Tibial artery (tissue), 4 donors: Measurements from ENCODE around the gene BRWD1.
A peak's percentile ranks its signal among the peaks of the same experiment; 100 is the strongest.

ENCODE experiments used
- DNase-seq, 2 donors: peaks; one replicate each; pipeline ENCODE4 v3.0.0-alpha.2; 2019
- H3K27ac ChIP-seq, 2 donors: fragments of 200-600 bp; sonication (generic) in 1 of 2; 1 replicate in 1 of 2; 2 replicates in 1 of 2; pipeline ENCODE4 v1.5.1; 2018 to 2019; ENCODE audit warnings: mild to moderate bottlenecking in 1 of 2
- H3K27me3 ChIP-seq, 2 donors: fragments of 200-600 bp; sonication (generic) in 1 of 2; one replicate each; pipeline versions ENCODE4 v1.5.1 to v1.6.0; 2016 to 2019
- H3K36me3 ChIP-seq, 3 donors: fragments of 200-600 bp; sonication (generic) in 2 of 3; one replicate each; pipeline ENCODE4 v1.5.1; 2016 to 2019; ENCODE audit warnings: mild to moderate bottlenecking in 2 of 3
- H3K4me1 ChIP-seq, 4 donors: fragments of 200-600 bp; sonication (generic) in 2 of 4; 1 replicate in 3 of 4; 2 replicates in 1 of 4; pipeline ENCODE4 v1.5.1; 2016 to 2019
- H3K4me3 ChIP-seq, 2 donors: fragments of 200-600 bp; sonication (generic) in 1 of 2; 1 replicate in 1 of 2; 2 replicates in 1 of 2; pipeline ENCODE4 v1.5.1; 2018 to 2019; ENCODE audit warnings: mild to moderate bottlenecking in 2 of 2
- H3K9me3 ChIP-seq, 3 donors: fragments of 200-600 bp; sonication (generic) in 1 of 3; one replicate each; pipeline ENCODE4 v1.5.1; 2016 to 2019
- CTCF ChIP-seq, 2 experiments: fragments of 200-600 bp in 1 of 2; fragments of 450-650 bp in 1 of 2; IDR thresholded peaks; one replicate each; pipeline ENCODE4 v1.5.1; 2017 to 2019; ENCODE audit warnings: antibody characterized with exemption in 2 of 2, mild to moderate bottlenecking in 1 of 2, moderate library complexity in 1 of 2
- intact Hi-C: fragments of 100-400 bp; cut with DNase I; formaldehyde crosslinking; loops from one replicate; pipeline ENCODE4 v1.15.0; 2023; ENCODE audit warnings: low total_unique reads

BRWD1 gene

DNA sequence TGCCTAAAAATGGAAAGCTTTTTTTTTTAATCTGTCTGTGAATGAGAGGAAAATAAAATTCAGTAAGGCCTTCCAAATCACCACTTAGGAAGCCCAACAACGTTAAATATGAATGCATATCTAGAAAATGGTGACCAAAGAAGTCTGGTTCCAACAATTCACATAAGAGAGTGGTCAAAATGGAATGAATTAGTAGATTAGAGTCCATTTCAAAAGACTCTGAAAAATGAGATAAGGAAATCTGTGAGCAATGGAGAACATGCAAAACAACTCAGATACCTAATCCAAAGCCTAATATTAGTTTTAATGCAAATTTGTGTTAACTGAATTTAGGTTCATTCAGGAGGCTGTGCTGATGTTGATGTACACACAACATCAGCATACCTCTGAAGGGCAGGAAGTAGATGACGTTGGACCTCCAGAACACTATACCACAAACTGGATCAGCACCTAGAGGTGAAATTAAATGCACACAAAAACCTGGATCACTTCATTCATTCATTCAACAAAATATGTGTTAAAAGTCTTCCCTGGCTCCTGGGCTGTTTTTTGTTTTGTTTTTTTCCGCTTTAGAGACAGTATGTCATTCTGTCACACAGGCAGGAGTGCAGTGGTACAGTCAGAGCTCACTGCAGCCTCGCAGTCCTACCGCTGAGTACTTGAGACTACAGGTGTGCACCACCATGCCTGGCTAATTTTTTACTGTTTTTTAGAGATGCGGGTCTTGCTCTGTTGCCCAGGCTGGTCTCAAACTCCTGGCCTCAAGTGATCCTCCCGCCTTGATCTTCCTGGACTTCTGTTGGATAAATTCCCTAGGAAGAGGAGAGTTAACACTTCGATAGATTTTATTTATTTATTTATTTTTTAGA, 4.9 kb upstream of the BRWD1 start:
- H3K9me3 ChIP-seq: no peaks in the 10 kb centered on the region
- intact Hi-C loops: no loop called here
- H3K27me3 ChIP-seq: no peaks in the 10 kb centered on the region
- H3K27ac ChIP-seq: peak overlapping the region in 1 of 2 donors; percentile 35
- TF ChIP-seq CTCF (IDR thresholded peaks at IDR 0.05): no peak
- peaks cover 0 to 4% (median 2%) of the 10 kb centered on the region in 4 donors for H3K4me1 ChIP-seq
- no peak overlapping the region for H3K4me3 ChIP-seq
- H3K36me3 ChIP-seq: no peaks in the 10 kb centered on the region
- DNase-seq: no peak

DNA sequence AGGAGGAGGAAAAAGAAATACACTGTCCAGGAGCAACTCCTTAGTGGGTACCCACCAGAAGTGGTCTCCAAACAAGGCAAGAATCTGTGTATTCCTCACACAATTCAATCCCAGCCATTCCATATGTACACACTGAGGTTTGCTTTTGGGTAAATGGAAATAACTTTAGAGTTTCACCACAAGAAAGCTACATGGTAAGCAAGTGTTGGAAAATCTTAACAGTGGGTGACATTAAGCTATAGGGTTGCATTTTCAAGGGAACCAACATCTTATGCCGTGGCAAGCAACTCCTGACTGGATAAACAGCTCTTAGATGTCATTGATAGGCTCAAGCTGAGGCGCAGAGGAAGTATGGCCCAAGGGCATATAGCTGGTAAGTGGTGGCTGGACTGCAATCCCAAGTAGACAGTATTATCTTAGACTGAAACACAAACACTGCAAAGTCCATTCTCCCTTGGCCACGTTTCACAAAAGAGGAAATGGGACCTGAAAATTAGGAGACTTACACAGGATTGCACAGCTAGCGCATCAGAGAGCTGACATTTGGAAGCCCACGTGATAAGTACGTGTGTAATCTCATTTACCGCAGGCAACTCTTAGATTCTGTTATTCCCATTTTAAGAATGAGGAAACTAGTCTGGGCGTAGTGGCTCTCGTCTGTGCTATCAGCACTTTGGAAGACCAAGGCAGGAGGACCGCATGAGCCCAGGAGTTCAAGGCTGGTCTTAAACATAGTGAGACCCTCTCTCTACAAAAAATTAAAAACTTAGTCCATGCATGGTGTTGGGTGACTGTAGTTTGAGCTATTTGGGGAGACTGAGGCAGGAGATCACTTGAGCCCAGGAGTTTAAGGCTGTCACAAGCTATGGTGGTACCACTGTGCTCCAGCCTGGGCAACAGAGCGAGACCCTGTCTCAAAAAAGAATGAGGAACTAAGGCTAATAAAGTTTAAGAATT, 4.0 kb upstream of the BRWD1 start:
- Histone ChIP-seq H3K27ac (no peak overlapping the region), H3K4me3 (no peak overlapping the region), H3K36me3 (no peaks in the 10 kb centered on the region), H3K27me3 (no peaks in the 10 kb centered on the region), H3K9me3 (no peaks in the 10 kb centered on the region), H3K4me1 (peaks cover 0 to 4% (median 2%) of the 10 kb centered on the region in 4 donors)
- intact Hi-C loops: no loop called here
- no peak for DNase-seq
- TF ChIP-seq CTCF (IDR thresholded peaks at IDR 0.05): no peak

- Histone ChIP-seq H3K9me3 (no peaks in the 10 kb centered on the region), H3K4me1 (peaks cover 0 to 9% (median 4%) of the 10 kb centered on the region in 4 donors), H3K4me3 (no peak overlapping the region), H3K27ac (no peak overlapping the region), H3K36me3 (no peaks in the 10 kb centered on the region), H3K27me3 (no peaks in the 10 kb centered on the region)
- intact Hi-C loops: no loop called here
- TF ChIP-seq CTCF (IDR thresholded peaks at IDR 0.05): no peak
- DNase-seq: no peak
These were observed 3.3 kb upstream of the BRWD1 start for GRCh38 chr21:39316729-39317128.

GRCh38 chr21:39315603-39316445, 2.4 kb upstream of the BRWD1 start:
- Histone ChIP-seq H3K27ac (no peak overlapping the region), H3K9me3 (no peaks in the 10 kb centered on the region), H3K36me3 (no peaks in the 10 kb centered on the region), H3K27me3 (no peaks in the 10 kb centered on the region), H3K4me3 (no peak overlapping the region), H3K4me1 (peaks cover 0 to 17% (median 5%) of the 10 kb centered on the region in 4 donors)
- intact Hi-C loops: loop anchor here (2.0 kb wide), 2 partner anchors 65 to 73 kb away; no protein-coding TSS in a partner anchor
- TF ChIP-seq CTCF (IDR thresholded peaks at IDR 0.05): no peak
- DNase-seq: no peak
